SK-N-SH (cell line): ENCODE results near the gene TSPAN32. TPM values are rescaled to one million over a fixed set of nuclear protein-coding genes. Genes with fewer than 3 reads are reported as not detected.

Source experiments
- CTCF ChIA-PET: fragments of 300-600, 350-600 bp; formaldehyde crosslinking; extraction: SDS; loops from one replicate; lab custom pipeline; 2021; lab: Yijun Ruan, JAX
- POLR2A ChIA-PET: fragments of 350-600 bp; sonication (Branson Sonifier 250); formaldehyde crosslinking; extraction: SDS; loops from one replicate; lab custom pipeline; 2020; ENCODE audit warnings: antibody characterized with exemption, inconsistent platforms; lab: Yijun Ruan, JAX
- DNase-seq: peaks from one replicate; pipeline ENCODE4 v3.0.0; 2012
- H2AFZ ChIP-seq: fragments of 200-600 bp; sonication (generic); 2 replicates; pipeline ENCODE4 v1.8.1; 2016; ENCODE audit warnings: antibody characterized with exemption, mild to moderate bottlenecking, low read depth
- H3F3A ChIP-seq: fragments of 200-600 bp; sonication (generic); replicated peaks from 2 replicates; pipeline ENCODE3; 2016; ENCODE audit warnings: antibody characterized with exemption, mild to moderate bottlenecking; ENCODE audit not compliant: insufficient read depth
- H3K27ac ChIP-seq, 2 experiments: fragments of 200-500 bp in 1 of 2; fragments of 200-600 bp in 1 of 2; sonication (Bioruptor generic) in 1 of 2; sonication (generic), shearing (Covaris generic) in 1 of 2; 2 replicates each; pipeline versions ENCODE4 v1.5.1 to v1.6.1; 2014 to 2016; ENCODE audit warnings: low read depth in 2 of 2, inconsistent platforms in 1 of 2, low read length in 1 of 2, mild to moderate bottlenecking in 1 of 2, mixed read lengths in 1 of 2
- H3K27me3 ChIP-seq: fragments of 200-600 bp; sonication (generic), shearing (Covaris generic); 2 replicates; pipeline ENCODE4 v1.6.1; 2016; ENCODE audit warnings: mixed run types; ENCODE audit not compliant: insufficient read depth
- H3K36me3 ChIP-seq, 2 experiments: fragments of 200-500 bp in 1 of 2; fragments of 200-600 bp in 1 of 2; sonication (Bioruptor generic) in 1 of 2; sonication (generic) in 1 of 2; replicated peaks in 1 of 2; 2 replicates each; pipeline versions ENCODE3 to v1.5.1; 2014 to 2016; ENCODE audit warnings: low read length in 1 of 2, mild to moderate bottlenecking in 1 of 2; ENCODE audit not compliant: insufficient read depth in 2 of 2, control insufficient read depth in 1 of 2
- H3K4me1 ChIP-seq, 2 experiments: fragments of 200-500 bp in 1 of 2; fragments of 200-600 bp in 1 of 2; sonication (Bioruptor generic) in 1 of 2; sonication (generic), shearing (Covaris generic) in 1 of 2; 2 replicates each; pipeline versions ENCODE4 v1.5.1 to v1.6.1; 2014 to 2016; ENCODE audit warnings: low read depth in 1 of 2, low read length in 1 of 2, mixed run types in 1 of 2; ENCODE audit not compliant: insufficient read depth in 2 of 2, control insufficient read depth in 1 of 2
- H3K4me2 ChIP-seq: fragments of 200-600 bp; sonication (generic), shearing (Covaris generic); 2 replicates; pipeline ENCODE4 v1.6.1; 2017; ENCODE audit warnings: mixed run types
- H3K4me3 ChIP-seq, 2 experiments: fragments of 200-500 bp in 1 of 2; fragments of 200-600 bp in 1 of 2; sonication (Bioruptor generic) in 1 of 2; sonication (generic), shearing (Covaris generic) in 1 of 2; 2 replicates each; pipeline versions ENCODE4 v1.5.1 to v1.8.1; 2014 to 2016; ENCODE audit warnings: low read depth in 2 of 2, inconsistent platforms in 1 of 2, low read length in 1 of 2, mild to moderate bottlenecking in 1 of 2, mixed read lengths in 1 of 2, moderate library complexity in 1 of 2
- H3K79me2 ChIP-seq: fragments of 200-600 bp; sonication (generic); 2 replicates; pipeline ENCODE4 v1.8.1; 2017; ENCODE audit warnings: mild to moderate bottlenecking; ENCODE audit not compliant: insufficient read depth
- H3K9ac ChIP-seq: fragments of 200-600 bp; sonication (generic); 2 replicates; pipeline ENCODE4 v1.6.1; 2017; ENCODE audit warnings: mixed run types
- H3K9me2 ChIP-seq: fragments of 200-600 bp; sonication (generic); 2 replicates; pipeline ENCODE4 v1.6.1; 2017; ENCODE audit warnings: mixed run types
- H3K9me3 ChIP-seq: fragments of 200-600 bp; sonication (generic); 2 replicates; pipeline ENCODE4 v1.6.1; 2017; ENCODE audit warnings: mixed run types, mild to moderate bottlenecking, moderate library complexity
- H4K20me1 ChIP-seq: fragments of 200-600 bp; sonication (generic); 2 replicates; pipeline ENCODE4 v1.6.1; 2017; ENCODE audit warnings: mild to moderate bottlenecking, mixed run types; ENCODE audit not compliant: insufficient read depth
- CHD2 ChIP-seq: fragments of 150-350 bp; IDR thresholded peaks from 2 replicates; pipeline ENCODE4 v1.6.1; 2018; ENCODE audit warnings: low read length; ENCODE audit not compliant: partially characterized antibody
- ELF1 ChIP-seq: IDR thresholded peaks from 2 replicates; pipeline ENCODE4 v1.4.0; 2012
- FOSL2 ChIP-seq: IDR thresholded peaks from 2 replicates; pipeline ENCODE4 v1.4.0; 2012; ENCODE audit warnings: low read depth, mild to moderate bottlenecking, moderate library complexity, borderline replicate concordance
- FOXJ3 ChIP-seq: sonication (generic); formaldehyde crosslinking; IDR thresholded peaks from 2 replicates; pipeline ENCODE4 v1.5.1; 2020; ENCODE audit warnings: mild to moderate bottlenecking, missing genetic modification reagents
- GABPA ChIP-seq: IDR thresholded peaks from 2 replicates; pipeline ENCODE4 v1.4.0; 2012; ENCODE audit warnings: low read depth, mild to moderate bottlenecking
- GATA2 ChIP-seq: sonication (generic); formaldehyde crosslinking; IDR thresholded peaks from 2 replicates; pipeline ENCODE4 v1.5.0; 2020; ENCODE audit warnings: mild to moderate bottlenecking, missing genetic modification reagents
- MXI1 ChIP-seq: IDR thresholded peaks from 2 replicates; pipeline ENCODE4 v1.6.1; 2012; ENCODE audit warnings: mild to moderate bottlenecking, low read depth, low read length, improper control_type of control experiment
- NFIC ChIP-seq: IDR thresholded peaks from 2 replicates; pipeline ENCODE4 v1.4.0; 2012; ENCODE audit warnings: borderline replicate concordance
- NRF1 ChIP-seq: IDR thresholded peaks from 2 replicates; pipeline ENCODE4 v1.6.1; 2012; ENCODE audit warnings: low read depth, mild to moderate bottlenecking, low read length
- SIN3A ChIP-seq: IDR thresholded peaks from 2 replicates; pipeline ENCODE4 v1.6.1; 2012; ENCODE audit warnings: low read depth, mild to moderate bottlenecking, low read length, moderate library complexity, borderline replicate concordance
- YY1 ChIP-seq: IDR thresholded peaks from 2 replicates; pipeline ENCODE4 v1.4.0; 2012; ENCODE audit warnings: low read depth, mild to moderate bottlenecking
- WGBS: methylation state at CpG from one replicate; pipeline ENCODE4 v1.1.6; 2017; ENCODE audit warnings: low lambda C conversion rate; 5-methylcytosine and 5-hydroxymethylcytosine counted together
- polyA plus RNA-seq, 3 experiments: library from polyadenylated mRNA; depleted of rRNA; stranded (reverse); fragments of >200 nt; gene quantifications; 2 replicates each; pipeline ENCODE4 v1.2.3, GENCODE V29; 2012
- TF ChIP-seq, protein P1 (sequence below): fragments of 200-600 bp; sonication (generic); IDR thresholded peaks from 2 replicates; pipeline ENCODE4 v1.6.1; 2017; ENCODE audit warnings: antibody characterized with exemption, mild to moderate bottlenecking, moderate library complexity
- TF ChIP-seq, protein P2 (sequence below): IDR thresholded peaks from 2 replicates; pipeline ENCODE4 v1.4.0; 2012; ENCODE audit warnings: low read depth
- TF ChIP-seq, protein P3 (sequence below): IDR thresholded peaks from 2 replicates; pipeline ENCODE4; 2012
- TF ChIP-seq, protein P4 (sequence below): fragments of 150-350 bp; IDR thresholded peaks from 2 replicates; pipeline ENCODE4 v1.6.1; 2017; ENCODE audit warnings: antibody characterized with exemption, low read length, low read depth, borderline replicate concordance

The TSPAN32 gene
- polyA plus RNA-seq, 1 of the 3 experiments (the other 2 are of a cell fraction), result 0.12 TPM

DNA sequence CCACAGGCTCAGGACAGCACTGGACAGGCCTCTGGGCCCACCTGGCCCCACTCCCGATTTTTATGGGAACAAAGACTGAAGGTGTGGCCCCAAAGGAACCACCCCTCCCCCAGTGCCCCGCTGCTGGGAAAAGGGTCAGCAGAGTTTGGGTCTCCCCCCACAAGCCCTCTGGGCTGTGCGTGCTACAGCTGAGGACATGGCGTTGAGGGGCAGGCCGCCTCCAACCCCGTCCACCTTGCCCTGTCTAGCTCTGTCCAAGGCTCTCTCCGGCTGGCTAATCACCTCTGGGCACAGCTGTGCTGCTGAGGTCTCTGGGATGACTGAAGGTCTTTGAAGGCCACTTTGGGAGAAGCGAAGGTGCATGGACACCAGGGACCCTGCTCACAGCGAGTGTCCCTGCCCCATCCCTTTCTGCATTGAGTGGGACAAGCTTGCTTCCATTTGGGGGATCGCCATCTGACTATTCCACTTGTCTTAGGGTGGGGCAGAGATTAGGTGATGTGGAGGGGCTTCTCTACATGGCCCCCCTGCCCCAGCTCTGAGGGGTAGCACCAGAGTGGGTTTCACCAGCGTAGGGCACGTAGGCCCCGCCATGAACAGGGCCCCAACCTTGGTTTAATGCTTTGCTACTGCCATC is 38.0 kb upstream of the TSPAN32 start:
- Histone ChIP-seq H3K27ac (no peak overlapping the region), H3K4me2 (no peak overlapping the region), H2AFZ (no peak overlapping the region), H3F3A (no peaks in the 10 kb centered on the region), H3K36me3 (no peaks in the 10 kb centered on the region), H3K9ac (no peak overlapping the region), H3K4me1 (no peaks in the 10 kb centered on the region), H3K27me3 (peaks cover 10% of the 10 kb centered on the region; the same call in 1 of the 2 replicates), H3K9me2 (no peaks in the 10 kb centered on the region), H4K20me1 (no peaks in the 10 kb centered on the region), H3K4me3 (no peak overlapping the region), H3K9me3 (no peaks in the 10 kb centered on the region), H3K79me2 (no peaks in the 10 kb centered on the region)
- POLR2A ChIA-PET, result no interaction called here
- CTCF ChIA-PET, result interaction anchor here (1.3 kb wide), 2 partner anchors 41 to 156 kb away, joined by 3 to 4 read pairs; no protein-coding TSS in a partner anchor
- TF ChIP-seq NFIC (no peak), ELF1 (no peak), CHD2 (no peak), NRF1 (no peak)
- TF ChIP-seq, protein P1, sequence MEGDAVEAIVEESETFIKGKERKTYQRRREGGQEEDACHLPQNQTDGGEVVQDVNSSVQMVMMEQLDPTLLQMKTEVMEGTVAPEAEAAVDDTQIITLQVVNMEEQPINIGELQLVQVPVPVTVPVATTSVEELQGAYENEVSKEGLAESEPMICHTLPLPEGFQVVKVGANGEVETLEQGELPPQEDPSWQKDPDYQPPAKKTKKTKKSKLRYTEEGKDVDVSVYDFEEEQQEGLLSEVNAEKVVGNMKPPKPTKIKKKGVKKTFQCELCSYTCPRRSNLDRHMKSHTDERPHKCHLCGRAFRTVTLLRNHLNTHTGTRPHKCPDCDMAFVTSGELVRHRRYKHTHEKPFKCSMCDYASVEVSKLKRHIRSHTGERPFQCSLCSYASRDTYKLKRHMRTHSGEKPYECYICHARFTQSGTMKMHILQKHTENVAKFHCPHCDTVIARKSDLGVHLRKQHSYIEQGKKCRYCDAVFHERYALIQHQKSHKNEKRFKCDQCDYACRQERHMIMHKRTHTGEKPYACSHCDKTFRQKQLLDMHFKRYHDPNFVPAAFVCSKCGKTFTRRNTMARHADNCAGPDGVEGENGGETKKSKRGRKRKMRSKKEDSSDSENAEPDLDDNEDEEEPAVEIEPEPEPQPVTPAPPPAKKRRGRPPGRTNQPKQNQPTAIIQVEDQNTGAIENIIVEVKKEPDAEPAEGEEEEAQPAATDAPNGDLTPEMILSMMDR, result no peak
- TF ChIP-seq, protein P2, sequence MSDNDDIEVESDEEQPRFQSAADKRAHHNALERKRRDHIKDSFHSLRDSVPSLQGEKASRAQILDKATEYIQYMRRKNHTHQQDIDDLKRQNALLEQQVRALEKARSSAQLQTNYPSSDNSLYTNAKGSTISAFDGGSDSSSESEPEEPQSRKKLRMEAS, result no peak
- DNase-seq, result no peak
- 47% methylated on average over 7 of the region's 13 CpGs for WGBS

DNA sequence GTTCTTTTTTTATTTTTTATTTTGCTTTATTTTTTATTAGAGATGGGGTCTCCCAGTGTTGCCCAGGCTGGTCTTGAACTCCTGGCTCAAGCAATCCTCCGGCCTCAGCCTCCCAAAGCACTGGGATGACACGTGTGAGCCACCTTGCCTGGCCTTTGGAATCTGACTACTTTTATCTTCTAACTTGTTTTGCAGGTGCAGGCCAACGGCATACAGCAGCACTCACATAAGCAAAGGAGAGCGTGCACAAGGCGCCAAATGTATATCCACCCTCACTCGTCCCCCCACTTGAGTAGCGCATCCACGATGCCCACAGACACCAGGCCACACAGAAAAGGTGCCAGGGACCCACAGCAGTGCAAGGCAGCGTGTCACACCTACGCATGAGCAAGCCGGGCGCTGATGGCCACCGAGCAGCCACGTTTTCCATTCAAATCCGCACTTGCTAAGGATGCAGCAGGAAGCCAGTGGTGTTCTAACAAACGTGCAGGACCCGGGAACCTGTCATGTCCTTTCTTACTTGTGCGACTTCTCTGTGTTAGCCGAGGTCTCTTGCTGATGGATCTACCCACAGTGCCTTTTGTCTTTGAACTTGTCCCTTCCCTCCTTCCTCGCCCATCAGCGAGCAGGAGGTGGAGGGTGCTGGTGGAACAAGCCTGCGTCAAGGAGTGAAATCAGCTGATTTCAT is 37.3 kb upstream of the TSPAN32 start:
- TF ChIP-seq FOXJ3 (CRISPR knock-in tag) (no peak), YY1 (no peak), FOSL2 (no peak), SIN3A (no peak), GATA2 (CRISPR knock-in tag) (no peak), GABPA (no peak), NFIC (no peak), MXI1 (no peak)
- TF ChIP-seq, protein P3, sequence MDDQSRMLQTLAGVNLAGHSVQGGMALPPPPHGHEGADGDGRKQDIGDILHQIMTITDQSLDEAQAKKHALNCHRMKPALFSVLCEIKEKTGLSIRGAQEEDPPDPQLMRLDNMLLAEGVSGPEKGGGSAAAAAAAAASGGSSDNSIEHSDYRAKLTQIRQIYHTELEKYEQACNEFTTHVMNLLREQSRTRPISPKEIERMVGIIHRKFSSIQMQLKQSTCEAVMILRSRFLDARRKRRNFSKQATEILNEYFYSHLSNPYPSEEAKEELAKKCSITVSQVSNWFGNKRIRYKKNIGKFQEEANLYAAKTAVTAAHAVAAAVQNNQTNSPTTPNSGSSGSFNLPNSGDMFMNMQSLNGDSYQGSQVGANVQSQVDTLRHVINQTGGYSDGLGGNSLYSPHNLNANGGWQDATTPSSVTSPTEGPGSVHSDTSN, result no peak
- TF ChIP-seq, protein P1, result no peak
- TF ChIP-seq, protein P4, sequence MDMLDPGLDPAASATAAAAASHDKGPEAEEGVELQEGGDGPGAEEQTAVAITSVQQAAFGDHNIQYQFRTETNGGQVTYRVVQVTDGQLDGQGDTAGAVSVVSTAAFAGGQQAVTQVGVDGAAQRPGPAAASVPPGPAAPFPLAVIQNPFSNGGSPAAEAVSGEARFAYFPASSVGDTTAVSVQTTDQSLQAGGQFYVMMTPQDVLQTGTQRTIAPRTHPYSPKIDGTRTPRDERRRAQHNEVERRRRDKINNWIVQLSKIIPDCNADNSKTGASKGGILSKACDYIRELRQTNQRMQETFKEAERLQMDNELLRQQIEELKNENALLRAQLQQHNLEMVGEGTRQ, result no peak
- H3K36me3 ChIP-seq, result no peaks in the 10 kb centered on the region
- no peaks in the 10 kb centered on the region for H3K79me2 ChIP-seq
- H3K27ac ChIP-seq, result no peak overlapping the region
- H3K9ac ChIP-seq, result no peak overlapping the region
- no peaks in the 10 kb centered on the region for H4K20me1 ChIP-seq
- H3K4me3 ChIP-seq, result no peak overlapping the region
- 53% methylated on average over 18 of the region's 22 CpGs for WGBS
- H3K27me3 ChIP-seq, result peaks cover 10% of the 10 kb centered on the region; the same call in 1 of the 2 replicates
- H3K9me3 ChIP-seq, result no peaks in the 10 kb centered on the region
- ChIA-PET CTCF (no interaction called here), POLR2A (no interaction called here)
- H3K4me2 ChIP-seq, result no peak overlapping the region
- H3F3A ChIP-seq, result no peaks in the 10 kb centered on the region
- H2AFZ ChIP-seq, result no peak overlapping the region
- DNase-seq, result no peak
- H3K9me2 ChIP-seq, result no peaks in the 10 kb centered on the region
- no peaks in the 10 kb centered on the region for H3K4me1 ChIP-seq
